SK-N-SH (cell line): ENCODE results near the gene EVI5. TPM values are rescaled to one million over a fixed set of nuclear protein-coding genes. Genes with fewer than 3 reads are reported as not detected.

Experiments
- CTCF ChIA-PET: fragments of 300-600, 350-600 bp; formaldehyde crosslinking; extraction: SDS; loops from one replicate; lab custom pipeline; 2021; lab: Yijun Ruan, JAX
- POLR2A ChIA-PET: fragments of 350-600 bp; sonication (Branson Sonifier 250); formaldehyde crosslinking; extraction: SDS; loops from one replicate; lab custom pipeline; 2020; ENCODE audit warnings: antibody characterized with exemption, inconsistent platforms; lab: Yijun Ruan, JAX
- DNase-seq: peaks from one replicate; pipeline ENCODE4 v3.0.0; 2012
- H2AFZ ChIP-seq: fragments of 200-600 bp; sonication (generic); 2 replicates; pipeline ENCODE4 v1.8.1; 2016; ENCODE audit warnings: antibody characterized with exemption, mild to moderate bottlenecking, low read depth
- H3F3A ChIP-seq: fragments of 200-600 bp; sonication (generic); replicated peaks from 2 replicates; pipeline ENCODE3; 2016; ENCODE audit warnings: antibody characterized with exemption, mild to moderate bottlenecking; ENCODE audit not compliant: insufficient read depth
- H3K27ac ChIP-seq, 2 experiments: fragments of 200-500 bp in 1 of 2; fragments of 200-600 bp in 1 of 2; sonication (Bioruptor generic) in 1 of 2; sonication (generic), shearing (Covaris generic) in 1 of 2; 2 replicates each; pipeline versions ENCODE4 v1.5.1 to v1.6.1; 2014 to 2016; ENCODE audit warnings: low read depth in 2 of 2, inconsistent platforms in 1 of 2, low read length in 1 of 2, mild to moderate bottlenecking in 1 of 2, mixed read lengths in 1 of 2
- H3K27me3 ChIP-seq: fragments of 200-600 bp; sonication (generic), shearing (Covaris generic); 2 replicates; pipeline ENCODE4 v1.6.1; 2016; ENCODE audit warnings: mixed run types; ENCODE audit not compliant: insufficient read depth
- H3K36me3 ChIP-seq, 2 experiments: fragments of 200-500 bp in 1 of 2; fragments of 200-600 bp in 1 of 2; sonication (Bioruptor generic) in 1 of 2; sonication (generic) in 1 of 2; replicated peaks in 1 of 2; 2 replicates each; pipeline versions ENCODE3 to v1.5.1; 2014 to 2016; ENCODE audit warnings: low read length in 1 of 2, mild to moderate bottlenecking in 1 of 2; ENCODE audit not compliant: insufficient read depth in 2 of 2, control insufficient read depth in 1 of 2
- H3K4me1 ChIP-seq, 2 experiments: fragments of 200-500 bp in 1 of 2; fragments of 200-600 bp in 1 of 2; sonication (Bioruptor generic) in 1 of 2; sonication (generic), shearing (Covaris generic) in 1 of 2; 2 replicates each; pipeline versions ENCODE4 v1.5.1 to v1.6.1; 2014 to 2016; ENCODE audit warnings: low read depth in 1 of 2, low read length in 1 of 2, mixed run types in 1 of 2; ENCODE audit not compliant: insufficient read depth in 2 of 2, control insufficient read depth in 1 of 2
- H3K4me2 ChIP-seq: fragments of 200-600 bp; sonication (generic), shearing (Covaris generic); 2 replicates; pipeline ENCODE4 v1.6.1; 2017; ENCODE audit warnings: mixed run types
- H3K4me3 ChIP-seq, 2 experiments: fragments of 200-500 bp in 1 of 2; fragments of 200-600 bp in 1 of 2; sonication (Bioruptor generic) in 1 of 2; sonication (generic), shearing (Covaris generic) in 1 of 2; 2 replicates each; pipeline versions ENCODE4 v1.5.1 to v1.8.1; 2014 to 2016; ENCODE audit warnings: low read depth in 2 of 2, inconsistent platforms in 1 of 2, low read length in 1 of 2, mild to moderate bottlenecking in 1 of 2, mixed read lengths in 1 of 2, moderate library complexity in 1 of 2
- H3K79me2 ChIP-seq: fragments of 200-600 bp; sonication (generic); 2 replicates; pipeline ENCODE4 v1.8.1; 2017; ENCODE audit warnings: mild to moderate bottlenecking; ENCODE audit not compliant: insufficient read depth
- H3K9ac ChIP-seq: fragments of 200-600 bp; sonication (generic); 2 replicates; pipeline ENCODE4 v1.6.1; 2017; ENCODE audit warnings: mixed run types
- H3K9me2 ChIP-seq: fragments of 200-600 bp; sonication (generic); 2 replicates; pipeline ENCODE4 v1.6.1; 2017; ENCODE audit warnings: mixed run types
- H3K9me3 ChIP-seq: fragments of 200-600 bp; sonication (generic); 2 replicates; pipeline ENCODE4 v1.6.1; 2017; ENCODE audit warnings: mixed run types, mild to moderate bottlenecking, moderate library complexity
- H4K20me1 ChIP-seq: fragments of 200-600 bp; sonication (generic); 2 replicates; pipeline ENCODE4 v1.6.1; 2017; ENCODE audit warnings: mild to moderate bottlenecking, mixed run types; ENCODE audit not compliant: insufficient read depth
- CTCF ChIP-seq: fragments of 200-600 bp; sonication (generic); IDR thresholded peaks from 2 replicates; pipeline ENCODE4 v1.6.1; 2017; ENCODE audit warnings: antibody characterized with exemption, mild to moderate bottlenecking, moderate library complexity
- EP300 ChIP-seq, 2 experiments: IDR thresholded peaks; 2 replicates each; pipeline versions ENCODE4 v1.4.0 to v1.6.1; 2012; ENCODE audit warnings: borderline replicate concordance in 1 of 2, low read depth in 1 of 2, low read length in 1 of 2
- FOSL2 ChIP-seq: IDR thresholded peaks from 2 replicates; pipeline ENCODE4 v1.4.0; 2012; ENCODE audit warnings: low read depth, mild to moderate bottlenecking, moderate library complexity, borderline replicate concordance
- GABPA ChIP-seq: IDR thresholded peaks from 2 replicates; pipeline ENCODE4 v1.4.0; 2012; ENCODE audit warnings: low read depth, mild to moderate bottlenecking
- MAX ChIP-seq: IDR thresholded peaks from 2 replicates; pipeline ENCODE4 v1.4.0; 2012; ENCODE audit warnings: low read depth
- MXI1 ChIP-seq: IDR thresholded peaks from 2 replicates; pipeline ENCODE4 v1.6.1; 2012; ENCODE audit warnings: mild to moderate bottlenecking, low read depth, low read length, improper control_type of control experiment
- NFIC ChIP-seq: IDR thresholded peaks from 2 replicates; pipeline ENCODE4 v1.4.0; 2012; ENCODE audit warnings: borderline replicate concordance
- NRF1 ChIP-seq: IDR thresholded peaks from 2 replicates; pipeline ENCODE4 v1.6.1; 2012; ENCODE audit warnings: low read depth, mild to moderate bottlenecking, low read length
- POLR2AphosphoS5 ChIP-seq: IDR thresholded peaks from 2 replicates; pipeline ENCODE4 v1.6.1; 2012; ENCODE audit warnings: low read depth, low read length
- RAD21 ChIP-seq: IDR thresholded peaks from 2 replicates; pipeline ENCODE4 v1.6.1; 2012; ENCODE audit warnings: mild to moderate bottlenecking, low read length
- RFX5 ChIP-seq: IDR thresholded peaks from 2 replicates; pipeline ENCODE4 v1.6.1; 2012; ENCODE audit warnings: mild to moderate bottlenecking, improper control_type of control experiment, low read length
- TAF1 ChIP-seq: IDR thresholded peaks from 2 replicates; pipeline ENCODE4 v1.6.1; 2012; ENCODE audit warnings: low read depth, mild to moderate bottlenecking, low read length, moderate library complexity, borderline replicate concordance
- TCF12 ChIP-seq: IDR thresholded peaks from 2 replicates; pipeline ENCODE4 v1.4.0; 2012
- USF1 ChIP-seq: IDR thresholded peaks from 2 replicates; pipeline ENCODE4 v1.4.0; 2012; ENCODE audit warnings: low read depth, borderline replicate concordance
- USF2 ChIP-seq: fragments of 150-350 bp; IDR thresholded peaks from 2 replicates; pipeline ENCODE4 v1.6.1; 2017; ENCODE audit warnings: antibody characterized with exemption, low read length, low read depth, borderline replicate concordance
- YY1 ChIP-seq: IDR thresholded peaks from 2 replicates; pipeline ENCODE4 v1.4.0; 2012; ENCODE audit warnings: low read depth, mild to moderate bottlenecking
- WGBS: methylation state at CpG from one replicate; pipeline ENCODE4 v1.1.6; 2017; ENCODE audit warnings: low lambda C conversion rate; 5-methylcytosine and 5-hydroxymethylcytosine counted together
- polyA plus RNA-seq, 3 experiments: library from polyadenylated mRNA; depleted of rRNA; stranded (reverse); fragments of >200 nt; gene quantifications; 2 replicates each; pipeline ENCODE4 v1.2.3, GENCODE V29; 2012

EVI5 gene
- polyA plus RNA-seq, 1 of the 3 experiments (the other 2 are of a cell fraction) = 5.7 TPM

- H3K27ac ChIP-seq = no peak overlapping the region
- H3K36me3 ChIP-seq = no peaks in the 10 kb centered on the region
- H4K20me1 ChIP-seq = no peaks in the 10 kb centered on the region
- no peak overlapping the region for H3K4me3 ChIP-seq
- H3K4me1 ChIP-seq = peaks cover 0 to 2% of the 10 kb centered on the region in 2 experiments; a peak in 2 of 4 replicates
- ChIA-PET CTCF (interaction anchor here (0.7 kb wide), 1 partner anchor 22 kb away, joined by 5 read pairs; no protein-coding TSS in a partner anchor), POLR2A (no interaction called here)
- H2AFZ ChIP-seq = no peak overlapping the region
- TF ChIP-seq EP300 (IDR thresholded peaks at IDR 0.05; ENCODE audit: borderline replicate concordance in 1 of 2, low read depth in 1 of 2, low read length in 1 of 2) (no peak), TCF12 (no peak), TAF1 (no peak), RAD21 (no peak), NRF1 (no peak), MXI1 (no peak), RFX5 (no peak), USF1 (no peak), GABPA (no peak), POLR2AphosphoS5 (no peak), NFIC (no peak), USF2 (no peak), MAX (no peak), CTCF (no peak), YY1 (no peak), FOSL2 (no peak)
- TF ChIP-seq, all 33 proteins: peak for 0
- Histone ChIP-seq H3K79me2 (peaks cover 14% of the 10 kb centered on the region; the same call in 1 of the 2 replicates), H3K4me2 (no peak overlapping the region), H3K27me3 (no peaks in the 10 kb centered on the region), H3K9me3 (no peaks in the 10 kb centered on the region), H3K9me2 (no peaks in the 10 kb centered on the region), H3K9ac (no peak overlapping the region), H3F3A (no peaks in the 10 kb centered on the region)
- WGBS = 92% methylated on average over 2 of the region's 2 CpGs
- DNase-seq = no peak
These were observed 71.0 kb downstream of the EVI5 start for GRCh38 chr1:92713939-92714338.
